ENCODE data around the gene NBPF14.
"Not testable (repeated sequence)": the region's sequence is repeated elsewhere in the genome, so short reads cannot be mapped to it uniquely, and the experiment has no call there.

NBPF14 gene

GRCh38 chr1:148595911-148596310 is at the start of gene NBPF14:
Gene NBPF14 (minus strand): TSS chr1:148596011. CDS start chr1:148595717, 294 bp downstream.
- FAIRE-seq; DNase-seq (ENCODE audit: insufficient read length, low spot score): not testable (repeated sequence)

GRCh38 chr1:148625451-148625850 is 29.6 kb upstream of the NBPF14 start:
- not testable (repeated sequence) for FAIRE-seq; DNase-seq (ENCODE audit: insufficient read length, low spot score)

GRCh38 chr1:148618216-148618615 is 22.4 kb upstream of the NBPF14 start:
- FAIRE-seq; DNase-seq (ENCODE audit: insufficient read length, low spot score): not testable (repeated sequence)

- DNase-seq (ENCODE audit: insufficient read length, low spot score); FAIRE-seq: not testable (repeated sequence)
Observed at GRCh38 chr1:148605266-148605665, 9.5 kb upstream of the NBPF14 start.

- FAIRE-seq; DNase-seq (ENCODE audit: insufficient read length, low spot score): not testable (repeated sequence)
Observed at GRCh38 chr1:148595360-148595759, 451 bp downstream of the NBPF14 start.

GRCh38 chr1:148591098-148591497 is 4.7 kb downstream of the NBPF14 start:
- not testable (repeated sequence) for FAIRE-seq; DNase-seq (ENCODE audit: insufficient read length, low spot score)

- DNase-seq (ENCODE audit: insufficient read length, low spot score) = not testable (repeated sequence)
Observed at GRCh38 chr1:148532158-148532557, 63.7 kb downstream of the NBPF14 start.

GRCh38 chr1:148529101-148529567 is 66.7 kb downstream of the NBPF14 start:
- FAIRE-seq; DNase-seq (ENCODE audit: insufficient read length, low spot score): not testable (repeated sequence)

More at GRCh38 chr1:148532158-148532557, 63.7 kb downstream of the NBPF14 start:
- FAIRE-seq = not testable (repeated sequence)

- not testable (repeated sequence) for DNase-seq (ENCODE audit: insufficient read length, low spot score); FAIRE-seq
Observed at GRCh38 chr1:148528591-148528990, 67.2 kb downstream of the NBPF14 start.

- DNase-seq (ENCODE audit: insufficient read length, low spot score); FAIRE-seq: not testable (repeated sequence)
Observed at GRCh38 chr1:148526587-148526986, 69.2 kb downstream of the NBPF14 start.

GRCh38 chr1:148523205-148524144 is 72.3 kb downstream of the NBPF14 start:
- FAIRE-seq; DNase-seq (ENCODE audit: insufficient read length, low spot score): not testable (repeated sequence)

- FAIRE-seq = not testable (repeated sequence)
- peak; percentile 30 for DNase-seq (ENCODE audit: insufficient read length, low spot score)
Observed at GRCh38 chr1:148522561-148523204, 73.1 kb downstream of the NBPF14 start.

GRCh38 chr1:148522072-148522471 is 73.7 kb downstream of the NBPF14 start:
- FAIRE-seq; DNase-seq (ENCODE audit: insufficient read length, low spot score): not testable (repeated sequence)

GRCh38 chr1:148514310-148514709 is 81.5 kb downstream of the NBPF14 start:
- not testable (repeated sequence) for DNase-seq (ENCODE audit: insufficient read length, low spot score); FAIRE-seq

GRCh38 chr1:148512571-148513184 is 83.1 kb downstream of the NBPF14 start:
- FAIRE-seq; DNase-seq (ENCODE audit: insufficient read length, low spot score): not testable (repeated sequence)

GRCh38 chr1:148493933-148494332 is 101.9 kb downstream of the NBPF14 start:
- FAIRE-seq = not testable (repeated sequence)

GRCh38 chr1:148483029-148483428 is 112.8 kb downstream of the NBPF14 start, which contains the start of gene PPIAL4G:
Gene PPIAL4G (minus strand): TSS chr1:148483302. CDS start chr1:148483252, 50 bp downstream.
- DNase-seq (ENCODE audit: insufficient read length, low spot score); FAIRE-seq: not testable (repeated sequence)

More at GRCh38 chr1:148493933-148494332, 101.9 kb downstream of the NBPF14 start:
- not testable (repeated sequence) for DNase-seq (ENCODE audit: insufficient read length, low spot score)
